Testis (tissue), 2 donors: ENCODE data around the gene RAD50.

Source experiments
- POLR2A ChIP-seq: fragments of 450-650 bp; IDR thresholded peaks from one replicate; pipeline ENCODE4 v1.6.1; 2017; ENCODE audit warnings: antibody characterized with exemption, mild to moderate bottlenecking, moderate library complexity
- TF ChIP-seq, protein P1 (sequence below), 3 experiments: fragments of 450-650 bp in 2 of 3; fragments of 200-600 bp in 1 of 3; sonication (generic) in 1 of 3; IDR thresholded peaks; one replicate each; pipeline ENCODE4 v1.5.1; 2016 to 2019; ENCODE audit warnings: antibody characterized with exemption in 3 of 3, mild to moderate bottlenecking in 2 of 3, moderate library complexity in 1 of 3

DNA sequence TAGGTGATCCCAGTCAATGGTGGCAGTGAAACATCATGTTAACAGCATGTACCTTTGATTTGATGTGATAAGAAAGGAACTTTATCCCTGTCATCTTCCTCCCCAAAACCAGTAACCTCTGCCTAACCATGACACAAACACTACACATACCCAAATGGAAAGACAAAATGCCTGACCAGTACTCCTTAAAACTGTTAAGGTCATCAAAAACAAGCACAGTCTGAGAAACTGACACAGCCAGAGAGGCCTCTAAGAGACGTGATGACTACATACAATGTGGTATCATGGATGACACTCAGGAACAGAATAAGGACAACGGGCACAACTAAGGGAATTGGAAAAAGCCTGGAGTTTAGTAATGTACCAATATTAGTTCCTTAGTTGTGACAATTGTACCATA is 9.5 kb upstream of the RAD50 start:
- TF ChIP-seq POLR2A, result no peak
- TF ChIP-seq, protein P1, sequence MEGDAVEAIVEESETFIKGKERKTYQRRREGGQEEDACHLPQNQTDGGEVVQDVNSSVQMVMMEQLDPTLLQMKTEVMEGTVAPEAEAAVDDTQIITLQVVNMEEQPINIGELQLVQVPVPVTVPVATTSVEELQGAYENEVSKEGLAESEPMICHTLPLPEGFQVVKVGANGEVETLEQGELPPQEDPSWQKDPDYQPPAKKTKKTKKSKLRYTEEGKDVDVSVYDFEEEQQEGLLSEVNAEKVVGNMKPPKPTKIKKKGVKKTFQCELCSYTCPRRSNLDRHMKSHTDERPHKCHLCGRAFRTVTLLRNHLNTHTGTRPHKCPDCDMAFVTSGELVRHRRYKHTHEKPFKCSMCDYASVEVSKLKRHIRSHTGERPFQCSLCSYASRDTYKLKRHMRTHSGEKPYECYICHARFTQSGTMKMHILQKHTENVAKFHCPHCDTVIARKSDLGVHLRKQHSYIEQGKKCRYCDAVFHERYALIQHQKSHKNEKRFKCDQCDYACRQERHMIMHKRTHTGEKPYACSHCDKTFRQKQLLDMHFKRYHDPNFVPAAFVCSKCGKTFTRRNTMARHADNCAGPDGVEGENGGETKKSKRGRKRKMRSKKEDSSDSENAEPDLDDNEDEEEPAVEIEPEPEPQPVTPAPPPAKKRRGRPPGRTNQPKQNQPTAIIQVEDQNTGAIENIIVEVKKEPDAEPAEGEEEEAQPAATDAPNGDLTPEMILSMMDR (IDR thresholded peaks at IDR 0.05), result no peak
